GM21786 (cell line): ENCODE measurements around the gene AMHR2.
"Not testable (repeated sequence)": the region's sequence is repeated elsewhere in the genome, so short reads cannot be mapped to it uniquely, and the experiment has no call there.

ENCODE experiments used
- ATAC-seq: cut with Tn5 transposase; IDR thresholded peaks from one replicate; pipeline ENCODE4 v1.9.1; 2021; ENCODE audit not compliant: unreplicated experiment

Gene AMHR2

DNA sequence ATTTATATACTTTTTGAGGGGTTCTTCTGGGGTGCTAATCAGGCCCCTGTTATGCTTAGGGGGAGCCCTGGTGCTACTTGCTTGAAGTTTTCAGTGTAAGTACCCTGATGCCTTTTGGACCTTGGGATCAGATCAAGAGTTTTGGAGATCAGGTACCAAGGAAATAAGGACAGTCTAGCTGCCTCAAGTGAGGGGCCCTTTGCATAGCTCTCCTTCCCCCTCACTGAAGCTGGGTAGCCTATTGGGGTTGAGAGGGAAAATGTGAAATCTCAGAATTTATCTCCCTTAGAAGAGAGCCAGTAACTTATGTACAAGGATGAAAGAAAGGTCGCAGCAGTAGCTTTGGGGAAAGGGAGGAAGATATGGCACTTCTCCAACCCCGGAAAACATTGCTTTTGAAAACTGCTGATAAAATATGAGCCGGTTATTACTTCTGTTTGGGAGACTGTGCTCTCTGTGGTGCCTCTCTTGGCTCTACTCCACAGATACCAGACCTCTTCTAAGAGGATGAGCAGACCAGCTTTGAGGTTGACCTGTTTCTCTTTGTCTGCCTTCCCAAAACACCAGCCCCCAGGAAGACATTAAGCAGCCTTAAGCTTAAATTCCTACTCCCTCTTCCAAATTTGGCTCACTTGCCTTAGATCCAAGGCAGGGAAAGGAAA, 8.8 kb upstream of the AMHR2 start:
- ATAC-seq = no peak

DNA sequence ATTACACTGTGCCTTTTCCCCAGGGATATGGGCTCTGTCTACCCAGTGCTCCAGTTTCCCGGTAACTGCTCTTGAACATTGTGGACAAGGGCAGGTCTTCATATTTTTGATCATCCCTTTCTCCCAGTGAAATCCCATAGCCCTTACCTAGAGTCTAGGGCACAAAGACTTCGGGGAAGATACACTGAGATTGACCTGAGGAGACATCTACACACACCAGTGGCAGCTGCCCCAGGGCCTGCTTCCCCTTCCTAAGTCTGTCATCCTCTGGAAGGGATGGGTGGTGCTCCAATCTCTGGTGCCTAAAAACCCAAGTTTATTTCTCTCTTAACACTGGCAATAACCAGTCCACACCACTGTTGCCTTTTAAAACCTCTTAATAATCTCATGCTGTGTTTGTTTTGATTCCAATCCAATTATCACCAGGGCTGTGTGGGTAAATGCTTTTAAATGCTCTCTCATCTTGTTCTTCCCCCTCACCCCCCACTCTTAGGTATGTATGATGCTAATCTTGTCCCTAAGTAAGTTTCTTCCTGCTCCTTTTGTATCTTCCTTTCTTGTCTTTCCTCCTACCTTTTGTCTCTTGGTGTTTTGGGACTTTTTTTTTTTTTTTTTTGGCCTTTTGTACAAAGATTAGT, 7.8 kb upstream of the AMHR2 start:
- not testable (repeated sequence) for ATAC-seq

DNA sequence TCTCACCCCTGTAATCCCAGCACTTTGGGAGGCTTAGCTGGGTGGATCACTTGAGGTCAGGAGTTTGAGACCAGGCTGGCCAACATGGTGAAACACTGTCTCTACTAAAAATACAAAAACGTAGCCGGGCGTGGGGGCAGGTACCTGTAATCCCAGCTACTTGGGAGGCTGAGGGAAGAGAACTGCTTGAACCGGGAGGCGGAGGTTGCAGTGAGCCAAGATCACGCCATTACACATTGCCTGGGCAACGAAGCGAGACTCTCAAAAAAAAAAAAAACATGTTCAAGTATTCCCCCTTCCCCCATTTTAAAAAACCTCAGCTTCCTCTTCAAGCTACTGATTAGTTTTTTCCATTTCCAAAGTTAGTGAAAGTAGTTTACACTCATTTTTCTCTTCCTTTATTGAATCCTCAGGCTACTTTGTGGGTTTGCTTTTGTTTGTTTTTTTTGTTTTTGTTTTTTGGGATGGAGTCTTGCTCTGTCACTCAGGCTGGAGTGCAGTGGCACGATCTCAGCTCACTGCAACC, 6.3 kb upstream of the AMHR2 start:
- ATAC-seq = not testable (repeated sequence)

DNA sequence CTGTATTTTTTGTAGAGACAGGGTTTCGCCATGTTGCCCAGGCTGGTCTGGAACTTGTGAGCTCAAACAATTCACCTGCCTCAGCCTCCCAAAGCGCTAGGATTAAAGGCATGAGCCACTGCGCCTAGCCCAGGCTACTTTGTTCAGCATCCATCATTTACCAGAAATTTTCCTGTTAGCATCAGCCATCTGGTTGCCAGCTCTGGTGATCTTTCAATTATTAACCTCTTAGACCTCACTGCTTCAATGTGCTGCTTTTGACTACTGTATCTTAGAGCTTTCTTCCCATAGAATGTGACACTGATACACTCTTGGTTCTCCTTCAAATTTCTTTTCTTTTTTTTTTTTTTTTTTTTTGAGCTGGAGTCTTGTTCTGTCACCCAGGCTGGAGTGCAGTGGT, 5.4 kb upstream of the AMHR2 start:
- ATAC-seq = no peak

DNA sequence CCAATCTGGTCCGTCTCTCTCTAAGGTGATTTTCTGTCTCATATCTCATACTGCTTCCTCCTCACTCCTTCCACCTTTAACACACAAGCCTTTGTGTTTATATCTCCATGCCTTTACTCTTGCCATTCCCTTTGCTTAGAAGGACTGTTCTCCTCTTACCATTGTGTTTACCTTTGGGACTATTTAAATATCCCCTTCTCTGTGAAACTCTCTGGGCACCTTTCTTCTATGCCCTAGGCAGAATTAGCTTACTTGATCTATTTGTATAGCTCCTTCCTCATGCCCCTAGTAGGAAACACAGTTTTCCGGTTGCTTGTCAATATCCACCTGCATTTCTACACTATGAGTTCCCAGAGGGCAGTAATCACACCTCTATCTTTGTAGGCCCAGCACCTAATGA, 3.9 kb upstream of the AMHR2 start:
- no peak for ATAC-seq

DNA sequence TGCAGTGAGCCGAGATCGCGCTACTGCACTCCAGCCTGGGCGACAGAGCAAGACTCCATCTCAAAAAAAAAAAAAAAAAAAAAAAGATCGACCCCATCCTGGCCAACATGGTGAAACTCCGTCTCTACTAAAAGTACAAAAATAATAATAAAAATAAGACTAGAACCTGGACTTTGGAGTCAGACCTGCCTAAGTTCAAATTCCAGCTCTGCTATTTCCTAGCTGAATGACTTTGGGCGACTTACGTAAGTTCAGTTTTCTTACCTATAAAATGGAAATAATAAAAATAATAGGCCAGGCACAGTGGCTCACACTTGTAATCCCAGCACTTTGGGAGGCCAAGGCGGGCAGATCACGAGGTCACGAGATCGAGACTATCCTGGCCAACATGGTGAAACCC, 1.4 kb upstream of the AMHR2 start:
- ATAC-seq = not testable (repeated sequence)

DNA sequence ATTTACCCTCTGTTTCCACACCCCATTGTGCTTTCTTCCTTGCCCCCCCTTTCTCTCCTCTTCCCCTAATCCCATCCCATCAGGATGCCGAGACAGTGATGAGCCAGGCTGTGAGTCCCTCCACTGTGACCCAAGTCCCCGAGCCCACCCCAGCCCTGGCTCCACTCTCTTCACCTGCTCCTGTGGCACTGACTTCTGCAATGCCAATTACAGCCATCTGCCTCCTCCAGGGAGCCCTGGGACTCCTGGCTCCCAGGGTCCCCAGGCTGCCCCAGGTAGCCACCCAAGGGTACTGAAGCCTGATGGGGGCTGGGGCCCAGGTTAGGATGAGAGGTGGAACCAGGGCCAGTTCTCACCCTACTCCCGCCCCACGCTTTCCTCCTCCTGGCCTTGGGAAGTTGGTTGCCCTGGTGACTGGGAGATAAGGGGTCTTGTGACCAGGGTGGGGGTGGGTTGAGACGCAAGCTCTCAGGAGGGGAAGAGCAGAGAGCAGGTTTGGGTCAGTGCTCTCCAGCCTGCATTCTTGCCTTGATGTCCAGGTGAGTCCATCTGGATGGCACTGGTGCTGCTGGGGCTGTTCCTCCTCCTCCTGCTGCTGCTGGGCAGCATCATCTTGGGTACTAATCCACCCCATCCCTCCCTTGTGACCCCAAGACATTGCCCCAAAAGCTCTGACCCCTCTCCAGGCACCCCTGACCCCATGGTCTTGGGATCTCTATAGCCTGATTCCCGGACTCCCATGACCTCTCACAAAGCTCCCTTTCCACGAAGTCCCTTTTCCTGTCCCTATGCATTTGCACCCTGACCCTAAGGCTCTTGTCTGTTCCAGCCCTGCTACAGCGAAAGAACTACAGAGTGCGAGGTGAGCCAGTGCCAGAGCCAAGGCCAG, 1.2 kb downstream of the AMHR2 start:
- no peak for ATAC-seq

DNA sequence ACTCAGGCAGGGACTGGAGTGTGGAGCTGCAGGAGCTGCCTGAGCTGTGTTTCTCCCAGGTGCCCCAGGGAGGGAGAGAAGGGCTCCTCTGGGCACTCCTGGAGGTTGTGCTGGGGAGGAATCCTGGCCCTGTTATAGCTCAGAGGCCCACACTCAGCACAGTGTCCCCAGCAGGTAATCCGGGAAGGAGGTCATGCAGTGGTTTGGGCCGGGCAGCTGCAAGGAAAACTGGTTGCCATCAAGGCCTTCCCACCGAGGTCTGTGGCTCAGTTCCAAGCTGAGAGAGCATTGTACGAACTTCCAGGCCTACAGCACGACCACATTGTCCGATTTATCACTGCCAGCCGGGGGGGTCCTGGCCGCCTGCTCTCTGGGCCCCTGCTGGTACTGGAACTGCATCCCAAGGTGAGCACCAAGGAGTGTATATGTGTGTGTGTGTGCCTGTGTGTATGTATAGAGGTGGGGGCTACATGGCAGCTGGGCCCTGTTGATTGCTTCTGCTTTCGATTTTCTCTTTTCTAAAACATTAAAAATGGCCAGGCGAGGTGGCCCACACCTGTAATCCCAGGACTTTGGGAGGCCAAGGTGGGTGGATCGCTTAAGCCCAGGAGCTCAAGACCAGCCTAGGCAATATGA, 2.0 kb downstream of the AMHR2 start:
- ATAC-seq = no peak

DNA sequence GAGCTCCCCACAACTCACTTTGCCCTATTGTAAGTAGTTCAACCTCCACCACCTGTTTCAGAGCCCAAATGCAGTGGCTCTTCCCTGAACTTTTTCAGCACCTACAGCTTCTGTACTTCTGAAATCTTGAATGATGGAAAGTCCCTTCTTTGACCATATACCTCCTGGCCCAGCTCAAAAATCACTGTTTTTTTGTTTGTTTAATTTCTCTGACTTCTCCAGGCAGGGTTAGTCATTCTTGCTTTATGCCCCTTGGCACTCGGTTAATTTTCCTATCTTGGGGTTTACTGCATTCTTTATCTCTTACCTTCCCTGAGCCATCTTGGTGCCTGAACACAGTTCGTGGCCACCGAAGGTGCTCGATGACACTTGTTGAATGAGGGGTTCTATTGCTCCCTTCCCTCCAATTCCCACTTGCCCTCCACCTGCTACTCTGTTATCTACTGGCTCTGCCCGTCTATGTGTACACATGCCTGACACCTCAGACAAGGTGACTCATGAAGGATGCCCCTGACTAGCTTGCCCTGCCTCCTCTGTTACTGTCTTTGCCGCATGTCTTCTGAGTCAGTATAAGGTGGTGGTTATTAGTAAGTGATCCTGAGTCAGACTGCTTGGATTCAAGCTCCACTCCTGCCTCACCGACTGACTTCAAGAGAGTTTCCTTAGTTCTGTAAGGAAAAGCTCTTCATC, 4.4 kb downstream of the AMHR2 start:
- ATAC-seq = no peak

DNA sequence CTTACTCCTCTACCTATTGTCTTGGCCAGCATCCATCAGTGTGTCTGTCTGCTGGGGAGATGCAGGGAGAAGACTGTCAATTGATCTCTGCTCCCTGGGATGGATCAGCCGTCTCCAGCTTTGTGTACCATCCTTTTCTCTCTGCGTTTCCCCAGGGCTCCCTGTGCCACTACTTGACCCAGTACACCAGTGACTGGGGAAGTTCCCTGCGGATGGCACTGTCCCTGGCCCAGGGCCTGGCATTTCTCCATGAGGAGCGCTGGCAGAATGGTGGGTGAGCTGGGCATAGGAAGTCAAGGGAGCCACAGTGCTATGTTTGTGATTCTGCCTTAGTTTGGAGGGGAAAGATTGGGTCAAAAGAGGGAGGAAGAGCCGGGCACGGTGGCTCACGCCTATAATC, 5.1 kb downstream of the AMHR2 start:
- ATAC-seq = no peak

DNA sequence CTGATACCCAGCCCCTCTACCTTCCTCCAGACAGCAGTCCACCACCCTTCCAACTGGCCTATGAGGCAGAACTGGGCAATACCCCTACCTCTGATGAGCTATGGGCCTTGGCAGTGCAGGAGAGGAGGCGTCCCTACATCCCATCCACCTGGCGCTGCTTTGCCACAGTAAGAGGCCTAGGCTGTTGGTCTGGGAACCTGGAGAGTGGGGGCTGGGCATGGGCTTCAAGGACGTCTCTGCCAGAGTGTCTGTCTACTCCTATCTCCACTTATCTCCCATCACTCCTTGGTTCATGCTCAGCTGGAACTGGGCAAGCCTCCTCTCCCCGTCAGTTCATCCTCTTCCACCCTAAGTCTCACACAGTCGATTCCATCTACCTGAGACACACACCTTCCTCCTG, 6.5 kb downstream of the AMHR2 start:
- ATAC-seq = no peak

DNA sequence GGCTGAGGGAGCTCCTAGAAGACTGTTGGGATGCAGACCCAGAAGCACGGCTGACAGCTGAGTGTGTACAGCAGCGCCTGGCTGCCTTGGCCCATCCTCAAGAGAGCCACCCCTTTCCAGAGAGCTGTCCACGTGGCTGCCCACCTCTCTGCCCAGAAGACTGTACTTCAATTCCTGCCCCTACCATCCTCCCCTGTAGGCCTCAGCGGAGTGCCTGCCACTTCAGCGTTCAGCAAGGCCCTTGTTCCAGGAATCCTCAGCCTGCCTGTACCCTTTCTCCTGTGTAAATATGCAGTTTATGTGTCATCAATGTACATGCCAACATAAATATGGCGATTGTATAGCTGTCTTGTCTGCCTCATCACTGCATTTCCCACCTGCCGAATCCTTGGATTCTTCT, 7.5 kb downstream of the AMHR2 start:
- ATAC-seq = no peak

DNA sequence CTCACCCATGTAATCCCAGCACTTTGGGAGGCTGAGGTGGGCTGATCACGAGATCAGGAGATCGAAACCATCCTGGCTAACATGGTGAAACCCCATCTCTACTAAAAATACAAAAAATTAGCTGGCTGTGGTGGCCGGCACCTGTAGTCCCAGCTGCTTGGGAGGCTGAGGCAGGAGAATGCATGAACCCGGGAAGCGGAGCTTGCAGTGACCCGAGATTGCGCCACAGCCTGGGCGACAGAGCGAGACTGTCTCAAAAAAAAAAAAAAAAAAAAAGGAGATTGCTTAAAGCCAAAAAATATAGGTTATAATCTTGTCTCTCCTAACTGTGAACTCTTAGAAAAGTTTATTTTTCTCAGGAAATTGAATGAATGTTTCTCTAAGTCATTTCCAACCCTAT, 11.7 kb downstream of the AMHR2 start:
- not testable (repeated sequence) for ATAC-seq

DNA sequence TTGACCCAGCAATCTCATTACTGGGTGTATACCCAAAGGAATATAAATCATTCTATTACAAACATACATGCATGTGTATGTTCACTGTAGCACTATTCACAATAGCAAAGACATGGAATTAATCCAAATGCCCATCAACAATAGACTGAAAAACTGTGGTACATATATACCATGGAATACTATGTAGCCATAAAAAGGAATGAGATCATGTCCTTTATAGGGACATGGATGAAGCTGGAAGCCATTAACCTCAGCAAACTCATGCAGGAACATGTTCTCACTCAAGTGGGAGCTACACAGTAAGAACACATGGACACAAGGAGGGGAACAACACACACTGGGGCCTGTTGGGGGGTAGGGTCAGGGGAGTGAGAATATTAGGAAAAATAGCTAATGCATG, 15.9 kb downstream of the AMHR2 start:
- not testable (repeated sequence) for ATAC-seq

DNA sequence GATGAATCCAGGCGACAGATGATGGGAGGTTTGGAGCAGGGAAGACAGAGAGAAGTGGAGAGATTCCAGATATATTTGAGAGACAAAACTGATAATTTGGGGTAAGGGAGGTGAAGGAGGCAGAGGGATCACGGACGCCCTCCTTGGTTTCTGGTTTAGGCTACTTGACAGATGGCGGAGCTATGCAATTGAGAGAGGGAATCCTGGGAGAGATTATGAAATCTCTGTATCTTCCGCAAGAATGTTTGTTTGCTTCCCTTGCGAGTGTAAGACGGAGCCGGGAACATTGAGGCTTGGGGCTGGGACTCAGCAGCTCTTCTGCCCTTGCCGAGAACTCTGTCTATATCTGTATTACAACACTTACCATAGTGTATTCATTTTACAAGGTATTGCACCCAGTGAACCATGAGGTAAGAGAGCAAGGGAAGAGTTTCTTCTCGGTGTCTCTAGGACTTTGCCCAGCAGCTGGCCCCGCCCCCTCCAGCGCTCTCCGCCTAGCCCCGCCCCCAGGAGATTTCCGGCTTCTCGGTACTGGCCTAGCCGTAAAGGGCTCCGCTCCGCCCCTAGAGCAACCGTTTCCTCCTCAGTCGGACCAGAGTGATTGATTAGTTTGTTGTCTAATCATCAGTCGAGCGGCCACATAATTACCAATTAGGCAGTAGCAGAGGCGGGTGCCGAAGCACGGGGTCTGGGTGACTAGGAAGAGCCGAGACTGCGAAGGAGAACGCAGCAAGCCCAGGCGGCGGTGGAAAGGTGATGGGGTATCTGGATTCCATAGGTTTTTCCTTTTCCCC, 17.6 kb downstream of the AMHR2 start, which contains the start of gene PRR13:
PRR13 (plus strand) TSS at position 695 of the 794 bp plus-strand sequence. CDS start 981 bp downstream, outside the sequence.
- peak; percentile 98 for ATAC-seq

DNA sequence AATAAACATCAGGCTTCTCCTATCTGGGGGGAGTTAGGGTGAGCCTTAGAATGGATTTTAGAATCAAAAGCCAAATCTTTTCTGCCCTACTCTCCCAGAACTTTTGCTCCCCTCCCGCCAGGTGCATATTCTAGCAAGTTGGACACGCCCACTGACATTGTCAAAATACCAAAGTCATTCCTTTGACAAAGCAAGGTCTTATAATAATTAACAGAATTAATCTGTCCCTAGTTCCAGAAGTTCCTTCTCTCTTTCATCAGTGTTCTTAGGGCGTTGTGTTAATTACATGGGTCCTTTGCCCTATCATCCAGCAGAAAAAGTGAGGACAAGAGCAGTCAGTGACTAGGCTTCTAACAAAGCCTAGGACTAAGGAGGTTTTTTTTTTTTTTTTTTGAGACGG, 20.3 kb downstream of the AMHR2 start:
- ATAC-seq = no peak

DNA sequence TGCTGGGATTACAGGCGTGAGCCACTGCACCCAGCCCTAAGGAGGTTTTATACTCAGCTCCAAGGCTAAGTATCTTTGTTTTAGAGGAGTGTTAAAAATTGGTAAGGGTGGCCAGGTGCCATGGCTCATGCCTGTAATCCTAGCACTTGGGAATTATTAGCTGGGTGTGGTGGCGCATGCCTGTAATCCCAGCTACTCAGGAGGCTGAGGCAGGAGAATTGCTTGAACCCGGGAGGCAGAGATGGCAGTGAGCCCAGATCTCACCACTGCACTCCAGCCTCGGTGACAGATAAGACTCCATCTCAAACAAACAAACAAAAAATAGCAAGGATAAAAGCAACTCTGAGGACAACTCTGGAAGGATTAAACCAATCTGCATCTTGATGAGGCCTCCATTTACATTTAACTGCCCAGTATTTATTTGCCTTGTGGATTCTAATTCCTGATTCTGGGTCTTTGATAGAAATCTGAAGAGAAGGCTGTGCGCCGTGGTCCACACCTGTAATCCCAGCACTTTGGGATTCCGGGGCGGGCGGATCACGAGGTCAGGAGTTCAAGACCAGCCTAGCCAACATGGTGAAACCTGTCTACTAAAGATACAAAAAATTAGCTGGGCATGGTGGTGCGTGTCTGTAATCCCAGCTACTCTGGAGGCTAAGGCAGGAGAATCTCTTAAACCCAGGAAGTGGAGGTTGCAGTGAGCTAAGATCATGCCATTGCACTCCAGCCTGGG, 21.1 kb downstream of the AMHR2 start:
- not testable (repeated sequence) for ATAC-seq

DNA sequence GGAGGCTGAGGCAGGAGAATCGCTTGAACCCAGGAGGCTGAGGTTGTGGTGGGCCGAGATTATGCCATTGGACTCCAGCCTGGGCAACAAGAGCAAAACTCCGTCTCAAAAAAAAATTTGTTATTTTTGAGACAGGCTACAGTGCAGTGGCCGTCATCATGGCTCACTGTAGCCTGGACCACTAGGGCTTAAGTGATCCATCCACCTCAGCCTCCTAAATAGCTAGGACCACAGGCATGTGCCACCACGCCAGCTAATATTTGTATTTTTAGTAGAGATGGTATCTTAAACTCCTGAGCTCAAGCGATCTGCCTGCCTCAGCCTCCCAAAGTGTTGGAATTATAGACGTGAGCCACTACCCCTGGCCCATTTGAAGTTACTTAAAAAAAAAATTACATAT, 27.3 kb downstream of the AMHR2 start:
- ATAC-seq = no peak

DNA sequence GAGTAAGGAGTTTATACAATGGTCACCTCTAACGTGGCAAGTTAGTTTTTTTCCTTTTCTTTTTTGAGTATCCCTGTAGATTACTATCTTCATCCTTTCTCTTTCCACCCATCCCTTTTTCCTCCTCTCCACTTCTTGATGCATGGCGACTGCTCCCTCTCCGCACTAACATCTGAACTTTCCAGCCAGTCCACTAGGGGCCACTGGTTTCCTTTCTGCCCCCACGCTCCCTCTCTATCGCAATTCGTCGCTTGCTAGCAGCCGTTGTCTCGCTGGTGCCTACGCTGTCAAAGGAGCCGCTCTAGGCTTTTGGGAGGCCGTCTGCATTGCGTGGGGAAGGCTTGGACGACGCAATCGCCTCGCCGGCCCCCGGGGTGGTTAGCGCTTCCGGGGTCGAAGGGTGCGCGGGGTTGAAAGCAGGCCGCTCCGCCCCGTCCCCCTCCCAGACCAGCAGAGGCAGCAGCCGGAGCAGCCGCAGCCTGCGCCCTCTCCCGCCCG, 28.1 kb downstream of the AMHR2 start, which contains the start of gene PCBP2:
PCBP2 (plus strand) TSS at position 442 of the 498 bp plus-strand sequence. CDS start 2,699 bp downstream, outside the sequence.
- peak; percentile 98 for ATAC-seq
